HepG2 (cell line): Measurements from ENCODE around the gene HBA1. TPM values are rescaled to one million over a fixed set of nuclear protein-coding genes. Genes with fewer than 3 reads are reported as not detected.

ENCODE experiments used
- ATAC-seq: fragments of 200-7000 bp; cut with Tn5 transposase; 3 replicates; pipeline ENCODE4 v1.9.1; 2020; ENCODE audit warnings: mild to moderate bottlenecking, moderate library complexity
- BruUV-seq: library from RNA; stranded (reverse); fragments of 400-500 nt; replicated peaks from 2 replicates; lab custom pipeline; 2021; lab: Mats Ljungman, UMichigan
- CTCF ChIA-PET: fragments of 300-600 bp; formaldehyde crosslinking; extraction: SDS; loops from one replicate; lab custom pipeline; 2021; ENCODE audit warnings: low total read pairs, inconsistent platforms, low intra/inter-chr PET ratio; lab: Yijun Ruan, JAX
- POLR2A ChIA-PET: fragments of 350-600 bp; sonication (Branson Sonifier 250); formaldehyde crosslinking; loops from one replicate; lab custom pipeline; 2020; ENCODE audit warnings: antibody characterized with exemption, inconsistent platforms; lab: Yijun Ruan, JAX
- DNase-seq: peaks from one replicate; pipeline ENCODE4 v3.0.0-alpha.2; 2015; ENCODE audit warnings: low spot score
- FAIRE-seq: peaks from 3 replicates; lab custom pipeline; 2011; peaks lifted over from hg19 to GRCh38; lab: Jason Lieb, UNC
- H2AFZ ChIP-seq: one replicate; pipeline ENCODE4 v1.6.1; 2011; ENCODE audit warnings: low read length, inconsistent platforms
- H3K27ac ChIP-seq: fragments of 300-600 bp; 3 replicates; pipeline ENCODE4 v1.8.0; 2011; ENCODE audit warnings: mixed run types, mild to moderate bottlenecking, mixed read lengths, low read length, inconsistent platforms; ENCODE audit not compliant: insufficient read depth; ENCODE audit errors: extremely low read length
- H3K27me3 ChIP-seq, 2 experiments: fragments of 200-600 bp in 1 of 2; 2 replicates in 1 of 2; 3 replicates in 1 of 2; pipeline versions ENCODE4 v1.6.0 to v1.8.0; 2011; ENCODE audit warnings: low read length in 2 of 2, mild to moderate bottlenecking in 2 of 2, moderate library complexity in 2 of 2, inconsistent platforms in 1 of 2; ENCODE audit not compliant: insufficient read depth in 2 of 2, control insufficient read depth in 1 of 2
- H3K36me3 ChIP-seq, 2 experiments: fragments of 200-600 bp in 1 of 2; replicated peaks in 1 of 2; 2 replicates in 1 of 2; 3 replicates in 1 of 2; pipeline versions ENCODE4 v1.5.1 to v1.8.0; 2011; ENCODE audit warnings: low read length in 2 of 2, inconsistent platforms in 1 of 2; ENCODE audit not compliant: insufficient read depth in 2 of 2, control insufficient read depth in 1 of 2
- H3K4me1 ChIP-seq: 2 replicates; pipeline ENCODE4 v1.5.1; 2012; ENCODE audit warnings: low read length, inconsistent platforms; ENCODE audit not compliant: insufficient read depth
- H3K4me2 ChIP-seq: 2 replicates; pipeline ENCODE4 v1.6.0; 2011; ENCODE audit warnings: low read depth, low read length, inconsistent platforms
- H3K4me3 ChIP-seq, 3 experiments: fragments of 200-600 bp in 1 of 3; sonication (generic), shearing (Covaris generic) in 1 of 3; replicated peaks in 1 of 3; 2 replicates each; pipeline ENCODE4 v1.5.1; 2011 to 2016; ENCODE audit warnings: low read length in 3 of 3, inconsistent platforms in 2 of 3, low read depth in 2 of 3, mild to moderate bottlenecking in 2 of 3, control low read depth in 1 of 3, mixed read lengths in 1 of 3; ENCODE audit not compliant: insufficient read depth in 1 of 3
- H3K79me2 ChIP-seq: one replicate; pipeline ENCODE4 v1.6.1; 2011; ENCODE audit warnings: low read length, inconsistent platforms; ENCODE audit not compliant: insufficient read depth
- H3K9ac ChIP-seq: 2 replicates; pipeline ENCODE4 v1.6.0; 2011; ENCODE audit warnings: mild to moderate bottlenecking, low read depth, low read length, inconsistent platforms; ENCODE audit not compliant: insufficient read depth
- H3K9me3 ChIP-seq: 2 replicates; pipeline ENCODE4 v1.5.1; 2012; ENCODE audit warnings: mild to moderate bottlenecking, low read length
- H4K20me1 ChIP-seq: 2 replicates; pipeline ENCODE4 v1.6.0; 2011; ENCODE audit warnings: inconsistent platforms, mild to moderate bottlenecking, low read length, moderate library complexity; ENCODE audit not compliant: insufficient read depth
- ATF2 ChIP-seq: sonication (generic); formaldehyde crosslinking; IDR thresholded peaks from 2 replicates; pipeline ENCODE4 v1.4.0; 2020; ENCODE audit warnings: missing genetic modification reagents
- ATM ChIP-seq: fragments of 450-650 bp; IDR thresholded peaks from 2 replicates; pipeline ENCODE4 v1.7.1; 2017; ENCODE audit warnings: mild to moderate bottlenecking, borderline replicate concordance
- GLI4 ChIP-seq: sonication (generic); formaldehyde crosslinking; IDR thresholded peaks from 2 replicates; pipeline ENCODE4 v1.5.1; 2020; ENCODE audit warnings: missing genetic modification reagents, mild to moderate bottlenecking, moderate library complexity, borderline replicate concordance
- XRCC5 ChIP-seq: fragments of 200-400 bp; formaldehyde crosslinking; optimal IDR thresholded peaks from 2 replicates; pipeline ENCODE3; 2017; ENCODE audit warnings: mild to moderate bottlenecking, low read length
- ZNF180 ChIP-seq: sonication (generic); formaldehyde crosslinking; IDR thresholded peaks from 2 replicates; pipeline ENCODE4 v1.4.0; 2020; ENCODE audit warnings: low read depth, missing genetic modification reagents, borderline replicate concordance
- ZNF230 ChIP-seq: sonication (generic); formaldehyde crosslinking; IDR thresholded peaks from 2 replicates; pipeline ENCODE4 v1.4.0; 2020; ENCODE audit warnings: mild to moderate bottlenecking, missing genetic modification reagents
- ZNF839 ChIP-seq: sonication (generic); formaldehyde crosslinking; IDR thresholded peaks from 2 replicates; pipeline ENCODE4 v1.4.0; 2020; ENCODE audit warnings: missing genetic modification reagents, mild to moderate bottlenecking, borderline replicate concordance
- ZSCAN29 ChIP-seq: sonication (generic); formaldehyde crosslinking; conservative IDR thresholded peaks from 2 replicates; pipeline ENCODE4 v1.4.0; 2020; ENCODE audit warnings: mild to moderate bottlenecking, missing genetic modification reagents
- WGBS: methylation state at CpG from one replicate; pipeline ENCODE4 v1.1.6; 2017; ENCODE audit warnings: low lambda C conversion rate; 5-methylcytosine and 5-hydroxymethylcytosine counted together
- in situ Hi-C: cut with HindIII; loops from 2 replicates; pipeline ENCODE4 v1.10.0; 2017; ENCODE audit warnings: low pct_unique_long_range_greater_than_20kb; ENCODE audit not compliant: extremely low pct_ligation_motif_present
- intact Hi-C: fragments of 100-400 bp; cut with micrococcal nuclease; formaldehyde crosslinking; loops from one replicate; pipeline ENCODE4 v1.10.0; 2022; ENCODE audit not compliant: unreplicated experiment
- polyA plus RNA-seq, 8 experiments: library from polyadenylated mRNA; depleted of rRNA in 3 of 8; stranded (reverse) in 7 of 8; unstranded in 1 of 8; fragments of >200 nt; fragmentation: Illumina TruSeq in 4 of 8; extraction: Trizol in 4 of 8; gene quantifications; 2 replicates each; pipeline versions ENCODE4 v1.2.1 to v1.2.3, GENCODE V29; 2011 to 2016; ENCODE audit warnings: low read depth in 4 of 8, missing spikeins in 1 of 8, mixed read lengths in 1 of 8; ENCODE audit not compliant: insufficient read depth in 1 of 8
- total RNA-seq, 5 experiments: library from RNA; depleted of rRNA; stranded (reverse); fragments of >200 nt; fragmentation: Illumina TruSeq; extraction: Trizol; gene quantifications; 2 replicates each; pipeline ENCODE4 v1.2.3, GENCODE V29; 2016; ENCODE audit warnings: low read depth in 1 of 5

The HBA1 gene
- total and polyA plus RNA-seq, 2 of the 13 experiments (the other 11 are each of a cell fraction or from before 2014, with no cell fraction given), result 0.59 TPM; not detected in 1

GRCh38 chr16:155031-155398 is 21.5 kb upstream of the HBA1 start (continued):
- no peak for TF ChIP-seq ZNF180 (CRISPR knock-in tag)
- TF ChIP-seq GLI4 (CRISPR knock-in tag), result no peak
- TF ChIP-seq ZNF839, result no peak

- Histone ChIP-seq H3K9ac (no peak overlapping the region), H3K4me2 (no peak overlapping the region), H3K79me2 (no peaks in the 10 kb centered on the region), H2AFZ (no peak overlapping the region), H3K4me1 (peaks cover 20% of the 10 kb centered on the region), H3K4me3 (no peak overlapping the region), H3K27ac (no peak overlapping the region), H3K9me3 (no peaks in the 10 kb centered on the region), H4K20me1 (no peaks in the 10 kb centered on the region), H3K27me3 (peaks cover 2 to 49% of the 10 kb centered on the region in 2 experiments), H3K36me3 (no peaks in the 10 kb centered on the region)
- no peak for DNase-seq
- no peak for FAIRE-seq
- ChIA-PET CTCF (no interaction called here), POLR2A (interaction anchor here (0.6 kb wide), 1 partner anchor 15 kb away, joined by 4 read pairs; no protein-coding TSS in a partner anchor)
- TF ChIP-seq ATF2 (CRISPR knock-in tag), result no peak
- no peak for TF ChIP-seq ATM
- TF ChIP-seq ZNF230 (CRISPR knock-in tag), result no peak
- TF ChIP-seq XRCC5, result no peak
- no peak for TF ChIP-seq ZSCAN29 (CRISPR knock-in tag)
- WGBS, result 11% methylated on average over 6 of the region's 6 CpGs
- no peak for ATAC-seq
- no TSS peak for BruUV-seq
- intact Hi-C loops, result no loop called here
- in situ Hi-C loops, result no loop called here
These were observed 17.2 kb upstream of the HBA1 start for GRCh38 chr16:159136-159849.
